ENCODE measurements around the gene SLC12A7.
"Not testable (repeated sequence)": the region's sequence is repeated elsewhere in the genome, so short reads cannot be mapped to it uniquely, and the experiment has no call there.

Gene SLC12A7

DNA sequence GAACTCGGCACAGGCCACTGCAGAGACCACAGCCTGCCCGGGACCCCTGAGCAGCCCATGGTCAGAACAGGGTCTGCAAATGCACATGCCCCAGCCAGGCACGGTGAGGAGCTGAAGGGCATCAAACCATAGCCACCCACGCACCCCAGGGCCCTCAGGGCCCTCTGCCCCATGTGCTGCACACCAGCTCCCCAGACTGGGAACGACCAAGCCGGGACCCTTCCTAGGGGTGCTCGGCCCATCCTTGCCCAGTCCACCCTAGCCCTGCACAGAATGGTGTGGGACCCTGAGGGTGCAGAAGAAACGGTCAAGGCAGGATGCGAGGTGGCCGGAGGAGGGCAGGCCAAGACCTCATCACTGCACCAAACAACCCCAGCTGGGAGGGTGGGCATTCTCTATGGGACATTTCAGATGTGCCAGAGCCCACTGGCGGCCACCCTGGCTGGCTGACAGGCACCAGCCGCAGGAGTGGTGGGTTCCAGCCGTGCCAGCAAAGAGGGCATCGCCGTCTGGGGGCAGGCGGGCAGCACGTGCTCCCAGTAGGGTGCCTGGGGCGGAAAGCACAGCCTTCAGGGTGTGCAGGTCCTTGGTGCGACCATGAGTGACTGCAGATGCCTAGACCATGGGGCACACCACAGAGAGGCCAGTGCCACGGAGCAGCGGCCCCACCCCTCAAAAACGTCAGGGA, 16.4 kb downstream of the SLC12A7 start:
- no peak for DNase-seq

DNA sequence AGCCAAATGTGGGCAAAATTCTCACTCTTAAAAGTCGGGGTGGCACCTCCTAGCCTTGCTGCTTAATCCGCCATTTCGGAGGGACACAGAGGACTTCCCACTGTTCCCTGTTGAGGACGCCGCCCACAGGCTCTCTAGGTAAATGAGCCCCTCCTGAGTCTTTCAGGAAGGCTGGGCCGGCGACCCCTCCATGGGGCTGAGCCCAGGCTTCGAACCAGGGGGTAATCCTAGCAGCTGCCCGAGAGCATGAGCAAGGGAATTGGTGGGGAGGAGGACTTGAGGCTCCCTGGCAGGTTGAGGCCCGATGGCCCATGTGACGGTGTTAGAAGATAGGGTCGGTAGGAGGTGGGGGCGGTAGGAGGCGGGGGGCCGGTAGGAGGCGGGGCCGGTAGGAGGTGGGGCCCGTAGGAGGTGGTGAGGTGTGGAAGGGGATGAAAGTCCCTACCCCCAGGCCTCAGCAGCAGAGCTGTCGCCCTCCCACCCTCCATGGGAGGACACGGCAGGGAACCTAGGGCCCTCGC, 17.1 kb downstream of the SLC12A7 start:
- no peak for DNase-seq

DNA sequence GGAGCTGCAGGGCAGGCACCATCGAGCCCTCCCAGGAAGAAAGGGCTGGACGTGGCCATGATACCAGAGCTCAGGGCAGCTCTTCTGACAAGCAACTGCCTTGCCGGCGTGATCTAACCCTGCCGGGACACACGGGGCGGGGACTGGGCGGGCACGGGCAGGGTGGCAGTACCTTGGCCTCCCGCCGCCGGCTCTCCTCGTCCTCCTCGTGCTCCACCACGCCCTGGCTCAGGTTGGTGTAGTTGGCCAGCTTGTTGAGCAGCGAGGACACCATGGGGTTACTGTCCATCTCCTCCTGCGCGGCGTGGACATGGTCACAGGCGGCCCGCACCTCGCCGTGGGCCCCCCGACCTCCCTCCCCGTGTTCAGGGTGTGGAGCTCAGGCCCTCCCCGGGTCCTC, 18.5 kb downstream of the SLC12A7 start:
- no peak for DNase-seq

DNA sequence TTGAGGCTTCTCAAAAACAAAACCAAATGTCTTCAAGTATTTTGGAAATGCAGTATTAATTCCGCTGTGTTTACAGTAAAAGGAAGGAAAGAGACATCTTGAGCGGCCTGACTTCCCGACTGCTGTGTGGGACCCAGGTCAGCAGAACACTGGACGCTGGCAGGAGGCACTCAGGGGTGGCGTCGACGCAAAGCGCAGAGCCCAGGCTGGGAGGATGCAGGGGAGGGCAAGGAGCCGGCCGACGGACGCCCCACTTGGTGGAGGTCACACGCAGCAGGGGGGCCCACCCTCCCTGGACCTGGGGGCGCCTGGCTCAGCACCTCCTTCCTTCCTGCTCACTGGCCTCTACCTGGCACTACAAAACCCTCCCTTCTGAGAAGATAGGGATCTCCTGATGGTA, 19.7 kb downstream of the SLC12A7 start:
- DNase-seq, result no peak

DNA sequence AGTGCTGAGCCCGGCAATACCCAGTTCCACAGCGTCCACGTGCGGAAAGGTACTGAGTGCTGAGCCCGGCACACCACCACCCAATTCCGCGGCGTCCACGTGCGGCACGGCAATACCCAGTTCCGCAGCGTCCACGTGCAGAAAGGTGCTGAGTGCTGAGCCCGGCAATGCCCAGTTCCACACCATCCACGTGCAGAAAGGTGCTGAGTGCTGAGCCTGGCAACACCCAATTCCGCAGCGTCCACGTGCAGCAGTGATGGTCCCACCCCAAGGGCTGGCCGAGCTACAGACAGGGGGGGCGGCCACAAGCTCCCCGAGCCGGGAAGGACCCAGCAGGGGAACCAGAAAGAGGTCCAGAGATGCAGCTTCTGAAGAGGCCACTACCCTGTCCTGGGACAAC, 20.2 kb downstream of the SLC12A7 start:
- no peak for DNase-seq

DNA sequence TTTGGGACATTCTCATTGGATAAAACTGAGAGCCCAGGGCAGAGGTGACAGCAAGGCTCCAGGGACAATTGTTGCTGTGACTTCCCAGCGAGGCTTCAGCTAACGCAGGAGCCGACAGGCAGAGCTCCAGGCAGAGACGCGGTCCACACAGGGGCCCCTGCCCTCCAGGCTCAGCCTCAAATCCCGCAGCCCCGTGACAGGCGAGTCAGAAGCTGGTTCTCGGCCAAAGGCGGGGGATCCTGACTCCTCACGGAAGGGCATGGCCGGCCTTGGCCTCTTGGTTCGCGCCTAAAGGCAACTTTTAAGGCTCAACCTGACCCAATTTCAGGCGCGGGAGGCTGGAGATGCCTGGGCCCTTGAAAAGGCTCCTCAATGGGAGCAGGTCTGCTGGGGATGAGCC, 21.3 kb downstream of the SLC12A7 start:
- no peak for DNase-seq

DNA sequence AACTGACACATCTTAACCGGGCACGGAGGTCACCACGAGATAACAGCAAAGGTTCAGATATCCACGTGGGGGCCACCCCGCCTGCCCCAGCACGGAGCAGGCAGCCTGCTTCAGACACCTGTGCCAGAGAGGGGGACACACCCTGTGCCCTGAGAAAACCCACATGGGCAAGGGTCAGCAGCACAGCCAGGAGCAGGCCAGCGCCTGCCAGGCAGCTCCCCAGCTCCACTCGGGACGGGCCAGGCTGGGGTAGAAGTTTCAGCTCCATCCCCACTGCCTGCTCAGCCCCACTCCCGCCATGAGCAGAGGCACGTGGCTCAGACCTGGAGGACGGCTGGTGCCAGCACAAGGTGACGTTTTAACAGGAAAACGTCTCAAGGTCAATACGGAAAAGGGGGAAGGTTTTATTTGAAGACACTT, 22.2 kb downstream of the SLC12A7 start:
- DNase-seq, result no peak

DNA sequence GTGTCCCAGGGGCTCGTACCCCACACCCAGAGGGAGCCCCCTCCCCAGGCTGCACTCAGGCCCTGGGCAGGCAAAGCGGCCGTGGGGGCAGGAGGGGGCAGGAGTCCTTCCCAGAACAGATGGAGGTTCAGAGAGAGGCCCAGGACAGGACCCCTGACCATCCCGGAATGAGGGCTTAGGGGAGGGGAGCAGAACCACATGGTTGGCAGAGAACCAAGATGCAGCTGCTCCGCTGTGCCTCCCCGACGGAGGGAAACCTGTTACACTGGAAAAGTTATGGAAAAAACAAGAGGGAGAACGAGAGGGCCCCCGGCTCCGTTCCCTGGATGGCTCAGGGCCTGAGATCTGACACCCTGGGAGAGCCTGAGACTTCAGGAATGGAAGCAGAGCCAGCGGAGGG, 22.7 kb downstream of the SLC12A7 start:
- DNase-seq, result no peak

DNA sequence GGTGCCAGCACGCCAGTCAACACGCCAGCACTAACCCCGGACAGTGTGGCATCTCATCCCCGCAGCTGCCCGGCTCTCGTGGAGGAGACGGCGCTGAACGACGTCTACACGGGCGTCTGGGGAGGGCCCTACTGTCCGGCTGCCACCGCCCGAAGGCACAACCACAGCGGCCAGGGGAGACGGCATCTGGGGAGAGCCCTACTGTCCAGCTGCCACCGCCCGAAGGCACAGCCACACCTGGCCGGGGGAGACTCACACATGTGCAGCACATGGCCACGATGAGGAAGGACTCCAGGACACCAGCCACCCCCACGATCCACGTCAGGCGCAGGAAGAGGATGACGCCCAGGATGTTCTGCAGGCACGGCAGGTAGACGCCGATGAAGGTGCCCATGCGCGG, 23.1 kb downstream of the SLC12A7 start:
- no peak for DNase-seq

DNA sequence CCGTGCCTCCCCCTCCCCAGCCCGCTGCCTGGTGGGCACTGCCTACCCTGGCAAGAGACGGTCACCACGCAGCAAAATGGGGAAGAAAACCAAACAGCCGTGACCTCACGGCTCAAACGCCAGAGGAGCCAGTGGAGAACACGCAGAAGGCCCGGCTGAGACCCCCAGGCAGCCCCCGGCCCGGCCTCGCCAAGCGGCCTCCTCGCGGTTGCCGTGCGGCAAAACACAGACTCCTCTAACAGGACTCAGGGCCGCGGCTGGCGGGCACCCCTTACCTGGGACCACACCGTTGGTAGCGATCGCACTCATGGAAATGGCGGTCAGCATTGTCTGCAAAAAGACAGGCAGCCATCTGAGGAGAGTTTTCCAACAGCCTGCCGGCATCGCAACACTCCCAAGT, 23.8 kb downstream of the SLC12A7 start:
- no peak for DNase-seq

DNA sequence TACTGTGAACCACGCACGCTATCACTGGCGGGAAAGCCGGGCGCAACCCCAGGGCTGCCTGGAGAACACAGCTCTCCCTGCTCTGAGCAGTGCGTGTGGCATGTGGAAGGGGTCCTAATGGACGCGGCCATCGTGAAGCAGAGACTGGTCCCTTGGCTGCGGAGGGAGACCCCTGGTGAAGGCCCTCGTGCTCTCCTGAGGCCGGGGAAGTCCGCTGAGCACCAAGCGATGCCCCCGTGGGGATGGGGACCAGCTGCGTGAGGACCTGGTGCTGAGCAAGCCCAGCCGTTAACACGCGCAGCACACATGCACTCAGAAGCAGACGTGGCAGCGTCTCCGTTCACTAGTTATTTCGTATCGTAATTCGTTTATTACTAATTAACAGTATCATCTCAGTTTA, 24.4 kb downstream of the SLC12A7 start:
- DNase-seq, result no peak

DNA sequence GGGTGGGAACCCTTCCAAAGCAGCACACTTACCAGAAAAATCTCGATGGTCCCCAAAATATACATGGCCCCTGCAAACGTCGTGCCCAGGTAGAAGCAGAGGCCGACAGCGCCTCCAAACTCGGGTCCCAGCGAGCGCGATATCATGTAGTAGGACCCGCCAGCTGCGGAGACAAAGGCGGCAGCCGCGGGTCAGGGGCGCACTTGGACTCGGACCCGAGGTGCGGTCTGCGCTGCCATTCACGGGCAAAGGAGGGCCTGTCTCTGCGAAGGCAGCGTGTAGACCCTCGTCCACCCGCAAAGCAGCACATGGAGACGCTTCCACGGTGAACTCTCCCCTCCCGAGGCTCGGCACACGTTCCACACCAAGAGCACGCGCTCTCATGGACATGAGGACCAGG, 25.0 kb downstream of the SLC12A7 start:
- DNase-seq, result no peak

DNA sequence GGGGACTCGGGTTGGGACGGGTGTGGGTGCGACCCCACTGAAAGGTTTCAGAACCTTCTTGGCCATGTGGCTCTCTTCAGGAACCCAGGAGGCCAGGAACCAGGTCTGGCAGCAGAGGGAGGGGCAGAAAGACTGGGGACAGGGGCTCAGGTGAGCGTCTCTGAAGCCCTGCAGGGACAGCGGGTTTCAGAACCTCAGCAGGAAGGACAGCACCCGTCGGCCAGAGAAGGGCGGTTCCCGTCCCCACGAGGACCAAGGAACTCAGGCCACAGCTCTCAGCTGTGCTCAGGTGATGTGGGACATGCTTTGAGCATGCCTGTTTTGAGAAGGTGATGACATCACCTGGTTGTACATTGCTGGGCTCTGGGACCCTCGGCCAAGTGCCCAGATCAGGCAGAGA, 25.7 kb downstream of the SLC12A7 start:
- DNase-seq, result no peak

DNA sequence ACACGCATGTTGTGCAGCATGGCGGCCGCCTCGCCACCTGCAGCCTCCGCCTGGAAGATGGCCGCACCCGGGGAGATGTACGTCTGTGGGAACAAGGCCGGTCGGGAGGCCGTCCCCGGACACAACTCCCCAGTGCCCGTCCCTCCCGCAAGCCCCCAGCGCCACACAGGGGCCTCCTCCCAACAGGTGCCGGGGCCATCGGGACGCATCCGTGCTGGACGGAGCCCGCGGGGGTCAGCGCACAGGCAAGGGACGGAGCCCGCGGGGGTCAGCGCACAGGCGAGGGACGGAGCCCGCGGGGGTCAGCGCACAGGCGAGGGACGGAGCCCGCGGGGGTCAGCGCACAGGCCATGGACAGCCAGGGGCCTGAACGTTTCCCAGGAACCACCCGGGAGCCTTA, 26.5 kb downstream of the SLC12A7 start:
- no peak for DNase-seq

DNA sequence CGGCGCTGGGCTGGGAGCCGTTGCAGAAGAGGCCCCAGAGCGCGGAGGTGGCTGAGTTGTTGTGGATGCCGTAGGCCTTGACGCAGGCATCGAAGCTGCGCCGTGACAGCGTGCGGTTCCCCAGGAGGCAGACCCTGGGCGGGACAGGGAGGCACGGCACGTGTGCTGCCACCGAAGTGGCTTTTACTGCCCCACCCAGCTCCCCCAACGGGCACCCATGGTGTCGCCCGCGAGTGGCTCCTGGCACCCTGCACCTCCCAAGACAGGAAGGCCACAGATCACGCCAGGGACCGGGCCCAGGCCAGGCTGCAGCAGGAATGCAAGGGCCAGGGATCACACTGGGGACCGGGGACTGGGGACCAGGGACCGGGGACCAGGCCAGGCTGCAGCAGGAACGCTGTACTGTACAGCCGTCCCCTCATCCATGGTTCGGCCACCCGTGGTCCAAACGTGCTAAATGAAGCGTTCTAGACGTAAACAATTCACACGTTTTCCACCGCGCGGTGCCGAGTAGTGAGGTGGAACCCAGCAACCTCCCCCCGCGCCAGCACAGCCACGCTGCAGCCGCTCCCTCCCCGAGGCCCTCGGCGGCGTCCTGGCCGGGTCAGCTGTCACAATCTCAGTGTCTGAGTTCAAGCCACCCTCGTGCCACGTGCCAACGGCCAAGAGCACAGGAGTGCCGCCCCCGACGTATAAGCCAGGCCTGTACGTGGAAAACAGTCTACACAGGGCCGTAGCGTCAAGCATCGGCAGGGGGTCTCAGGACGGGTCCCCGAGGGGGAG, 27.8 kb downstream of the SLC12A7 start:
- no peak for DNase-seq

DNA sequence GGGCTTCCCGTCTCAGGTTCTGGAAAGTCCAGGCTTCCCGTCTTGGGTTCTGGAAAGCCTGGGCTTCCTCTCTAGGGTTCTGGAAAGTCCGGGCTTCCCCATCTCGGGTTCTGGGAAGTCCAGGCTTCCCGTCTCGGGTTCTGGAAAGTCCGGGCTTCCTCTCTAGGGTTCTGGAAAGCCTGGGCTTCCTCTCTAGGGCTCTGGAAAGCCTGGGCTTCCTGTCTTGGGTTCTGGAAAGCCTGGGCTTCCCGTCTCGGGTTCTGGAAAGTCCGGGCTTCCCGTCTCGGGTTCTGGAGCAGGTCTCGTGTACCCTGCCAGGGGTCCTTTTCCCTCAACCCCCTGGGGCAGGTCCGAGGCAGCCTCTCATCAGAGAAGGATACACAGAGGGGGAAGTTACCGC, 28.8 kb downstream of the SLC12A7 start:
- DNase-seq, result not testable (repeated sequence)

DNA sequence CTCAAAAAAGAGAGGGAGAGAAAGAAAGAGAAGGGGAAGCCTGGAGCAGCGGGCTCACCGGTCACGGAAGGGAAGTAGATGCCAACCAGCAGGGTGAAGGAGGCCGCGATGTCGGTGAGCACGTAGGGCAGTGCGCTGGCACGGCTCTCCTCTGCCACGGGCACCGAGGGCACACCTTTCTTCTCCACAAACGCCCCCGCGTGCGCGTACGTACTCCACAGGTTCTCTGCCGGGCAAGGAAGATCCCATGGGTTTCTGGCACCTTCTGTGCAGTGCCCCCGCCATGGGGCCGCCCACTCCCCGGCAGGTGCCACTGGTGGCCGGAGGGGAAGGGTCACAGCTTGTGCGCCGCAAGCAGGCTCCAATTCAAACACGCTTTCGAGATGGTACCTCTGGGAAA, 30.3 kb downstream of the SLC12A7 start:
- DNase-seq, result no peak

DNA sequence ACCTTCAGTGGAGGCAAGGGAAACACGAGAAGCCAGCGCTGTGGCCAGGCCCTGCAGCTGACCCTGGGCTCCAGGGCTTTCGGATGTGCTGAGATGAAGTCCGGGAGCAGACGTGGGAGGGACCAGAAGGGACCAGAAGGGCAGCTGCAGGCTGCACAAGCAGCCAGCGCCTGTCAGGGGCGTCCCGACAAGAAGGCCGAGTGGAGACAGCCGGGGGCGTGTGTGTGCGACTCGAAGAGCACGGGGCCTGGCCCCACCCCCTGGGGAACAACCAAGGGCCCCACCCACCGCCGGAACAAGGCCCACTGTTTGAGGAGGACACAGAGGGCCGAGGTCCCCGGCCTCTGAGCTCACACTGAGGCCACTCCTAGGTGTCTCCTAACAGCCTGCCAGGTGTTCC, 31.4 kb downstream of the SLC12A7 start:
- no peak for DNase-seq

DNA sequence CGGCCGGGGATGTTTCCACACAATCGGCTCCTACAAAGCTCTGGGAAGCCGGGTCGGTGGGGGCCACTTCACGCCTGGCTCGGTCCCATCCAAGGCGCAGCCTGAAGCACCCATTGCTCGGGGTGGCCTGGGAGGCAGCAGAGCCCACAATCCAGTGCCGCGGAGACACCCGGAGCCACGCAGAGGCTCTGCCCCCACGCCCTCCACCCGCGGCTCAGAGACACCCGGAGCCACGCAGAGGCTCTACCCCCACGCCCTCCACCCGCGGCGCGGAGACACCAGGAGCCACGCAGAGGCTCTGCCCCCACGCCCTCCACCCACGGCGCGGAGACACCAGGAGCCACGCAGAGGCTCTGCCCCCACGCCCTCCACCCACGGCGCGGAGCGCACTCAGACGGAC, 31.9 kb downstream of the SLC12A7 start:
- DNase-seq, result no peak

DNA sequence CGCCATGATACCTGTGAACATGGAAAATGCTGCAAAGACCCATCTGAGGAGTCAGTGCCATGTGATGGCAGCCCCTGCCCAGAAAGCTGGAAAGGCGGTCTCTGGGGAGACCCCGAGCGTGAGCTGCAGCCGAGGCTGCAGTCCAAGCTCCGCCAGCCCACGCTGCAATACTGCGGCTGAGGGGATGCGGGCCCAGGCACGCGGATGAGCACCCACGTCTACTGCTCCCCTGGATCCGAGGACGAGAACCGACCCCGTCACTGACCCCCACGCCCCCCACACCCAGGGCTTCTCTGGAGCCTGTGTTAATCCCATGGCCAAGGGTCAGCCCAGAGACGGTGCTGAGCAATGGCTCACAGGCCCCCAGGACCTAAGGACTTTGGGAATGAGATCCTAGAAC, 32.4 kb downstream of the SLC12A7 start:
- DNase-seq, result no peak

DNA sequence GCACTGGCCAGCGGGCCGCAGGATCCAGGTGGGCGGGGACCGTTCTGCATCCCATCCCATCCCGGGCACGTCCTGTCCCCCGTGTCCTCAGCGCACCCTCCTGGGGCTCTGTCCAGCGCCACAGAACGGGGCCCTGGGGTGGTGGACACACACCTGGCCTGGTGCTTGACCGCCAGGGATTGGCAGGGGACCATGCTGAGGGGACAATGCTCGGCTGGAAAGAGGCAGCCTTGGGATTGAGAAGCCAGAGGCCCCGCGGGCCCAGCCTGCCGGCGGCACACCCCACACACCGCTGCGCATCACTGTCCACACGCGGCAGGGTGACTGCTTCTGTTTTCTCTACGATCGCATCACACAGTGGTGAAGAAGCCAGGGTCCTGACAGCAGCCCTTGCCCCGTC, 33.0 kb downstream of the SLC12A7 start:
- DNase-seq, result no peak

DNA sequence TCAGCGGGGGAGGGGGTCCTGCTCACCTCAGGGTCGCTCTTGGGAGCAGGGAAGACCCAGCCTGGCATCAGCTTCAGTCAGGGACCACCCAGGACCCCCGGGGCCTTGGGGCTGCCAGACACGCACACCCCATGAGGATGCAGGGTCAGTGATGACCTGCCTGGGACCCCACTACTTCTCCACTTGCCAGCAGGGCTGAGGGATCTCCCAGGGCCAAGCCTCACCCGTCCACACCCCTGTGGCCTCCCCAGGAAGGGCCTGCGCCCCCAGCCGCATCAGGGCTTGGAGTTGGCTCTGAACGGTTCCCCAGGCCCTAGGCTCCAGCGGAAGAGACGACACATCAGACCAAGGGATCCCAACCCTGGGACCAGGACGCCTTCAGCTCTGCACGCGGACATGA, 33.7 kb downstream of the SLC12A7 start:
- no peak for DNase-seq

DNA sequence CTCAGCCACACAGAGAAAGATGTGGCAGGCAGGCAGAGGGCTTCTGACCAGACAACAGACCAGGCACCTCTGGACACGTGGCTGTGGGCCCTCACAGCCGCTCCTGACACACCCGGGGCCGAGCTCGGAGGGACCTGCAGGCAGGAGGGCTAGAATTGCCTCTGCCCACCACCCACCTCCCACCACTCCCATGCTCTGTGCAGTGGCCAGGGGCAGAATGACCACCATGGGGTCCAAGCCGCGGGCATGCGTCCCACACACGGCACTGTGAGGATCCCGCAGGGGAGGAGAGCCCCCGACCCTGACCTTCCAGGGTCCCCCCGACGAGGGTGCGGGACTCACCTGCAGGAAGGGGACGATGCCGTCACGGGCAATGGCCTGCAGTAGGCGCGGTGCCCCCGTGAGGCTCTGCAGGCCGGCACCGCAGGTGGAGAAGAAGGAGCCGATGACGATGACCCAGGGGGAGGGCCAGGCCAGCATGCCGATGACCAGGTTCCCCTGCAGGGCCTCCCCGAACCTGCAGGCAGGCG, 34.3 kb downstream of the SLC12A7 start:
- no peak for DNase-seq

DNA sequence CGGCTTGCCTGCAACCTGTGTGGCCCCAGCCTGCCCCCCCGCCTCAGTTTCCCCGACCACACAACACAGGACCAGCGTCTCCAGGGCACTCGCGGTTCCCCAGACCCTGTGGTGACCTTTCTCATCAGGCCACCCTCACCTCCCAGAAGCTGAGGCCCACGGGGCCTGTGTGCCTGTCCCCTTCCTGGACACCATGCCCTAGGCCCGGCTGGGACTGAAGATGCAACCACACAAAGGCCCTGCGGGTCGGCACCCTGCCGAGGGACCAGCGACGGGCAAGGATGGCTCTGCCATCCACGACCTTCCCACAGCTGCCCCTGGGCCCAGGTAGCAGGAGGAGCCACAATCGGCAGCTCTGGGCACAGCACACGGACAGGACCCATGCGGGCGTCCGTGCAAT, 34.8 kb downstream of the SLC12A7 start:
- no peak for DNase-seq
